GM13977 (cell line): ENCODE measurements around the gene TRAF3.

Source experiments
- DNase-seq: peaks from one replicate; pipeline ENCODE4 v3.0.0; 2012; ENCODE audit warnings: low spot score
- CTCF ChIP-seq: IDR thresholded peaks from 2 replicates; pipeline ENCODE4 v1.5.1; 2012; ENCODE audit warnings: mild to moderate bottlenecking, control low read depth; ENCODE audit not compliant: insufficient read depth; ENCODE audit errors: extremely low read depth, missing control alignments
- in situ Hi-C: fragments of 300-500 bp; cut with MboI; formaldehyde crosslinking; loops from one replicate; pipeline ENCODE4 v1.12.0; 2022; ENCODE audit warnings: low sequenced_read_pairs, low pct_unique_long_range_greater_than_20kb, mixed read lengths, inconsistent platforms; ENCODE audit not compliant: unreplicated experiment

The TRAF3 gene

GRCh38 chr14:102826751-102827675, 49.8 kb downstream of the TRAF3 start:
- TF ChIP-seq CTCF: no peak
- in situ Hi-C loops: no loop called here
- DNase-seq: no peak

- in situ Hi-C loops: no loop called here
- no peak for DNase-seq
- no peak for TF ChIP-seq CTCF
Measured at GRCh38 chr14:102827716-102828115, 50.5 kb downstream of the TRAF3 start.

GRCh38 chr14:102828151-102828550, 50.9 kb downstream of the TRAF3 start:
- in situ Hi-C loops: no loop called here
- no peak for DNase-seq
- TF ChIP-seq CTCF: no peak

GRCh38 chr14:102829016-102829548, 51.8 kb downstream of the TRAF3 start:
- DNase-seq: no peak
- TF ChIP-seq CTCF: no peak
- in situ Hi-C loops: no loop called here

- TF ChIP-seq CTCF: no peak
- in situ Hi-C loops: no loop called here
- no peak for DNase-seq
Measured at GRCh38 chr14:102830474-102831045, 53.3 kb downstream of the TRAF3 start.

GRCh38 chr14:102831163-102831804, 54.0 kb downstream of the TRAF3 start:
- no peak for TF ChIP-seq CTCF
- DNase-seq: no peak
- in situ Hi-C loops: no loop called here
